Measurements from ENCODE around the gene EEF1G. TPM values are rescaled to one million over a fixed set of nuclear protein-coding genes. Genes with fewer than 3 reads are reported as not detected.

EEF1G gene
- total and polyA plus RNA-seq, 4 donors = 941 to 1,160 (median 1,086) TPM

DNA sequence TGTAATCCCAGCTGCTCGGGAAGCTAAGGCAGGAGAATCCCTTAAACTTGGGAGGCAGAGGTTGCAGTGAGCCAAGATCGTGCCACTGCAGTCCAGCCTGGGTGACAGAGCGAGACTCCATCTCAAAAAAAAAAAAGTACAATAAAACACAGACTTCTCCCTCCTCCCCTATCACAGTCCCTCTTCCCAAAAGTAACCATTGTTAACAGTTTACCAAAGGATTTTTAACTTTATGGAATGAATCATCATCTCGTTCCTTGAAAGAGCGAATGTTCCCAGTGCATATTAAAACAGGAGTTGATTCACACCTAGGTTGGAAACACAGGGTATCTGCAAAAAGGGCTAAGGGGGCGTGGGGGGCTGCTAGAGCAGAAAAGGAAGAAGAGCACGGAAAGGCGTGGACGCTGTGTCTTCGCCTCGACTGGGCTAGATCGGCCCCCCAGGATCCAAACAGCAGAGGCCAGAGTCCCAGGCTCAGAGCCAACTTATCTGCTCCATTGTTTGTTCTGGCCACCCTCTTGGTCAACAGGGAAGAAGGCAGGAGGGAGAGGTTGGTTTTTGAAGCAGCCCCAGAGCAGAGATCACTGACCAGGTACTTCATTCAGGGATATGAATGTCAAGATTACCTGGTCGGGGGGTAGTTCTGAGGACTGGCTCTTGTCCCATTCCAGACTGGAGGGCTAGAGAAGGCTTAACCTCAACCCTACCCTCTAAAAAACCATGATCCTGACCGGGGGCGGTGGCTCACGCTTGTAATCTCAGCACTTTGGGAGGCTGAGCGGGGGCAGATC lies 25.0 kb downstream of the EEF1G start:
- H3K9me3 ChIP-seq (ENCODE audit: control insufficient read depth in 4 of 4, insufficient read depth in 3 of 4, low read length in 3 of 4) = no peaks in the 10 kb centered on the region
- peaks cover 11 to 55% (median 23%) of the 10 kb centered on the region in 5 donors for H3K4me1 ChIP-seq (ENCODE audit: control insufficient read depth in 5 of 5, insufficient read depth in 5 of 5, low read length in 5 of 5)
- 60 to 78% methylated on average over 17 of the region's 17 CpGs for WGBS, 2 donors
- no peaks in the 10 kb centered on the region for H3K36me3 ChIP-seq (ENCODE audit: control insufficient read depth in 4 of 4, insufficient read depth in 4 of 4, low read length in 4 of 4)
- H3K9ac ChIP-seq (ENCODE audit: insufficient read depth in 1 of 2, low read length in 2 of 2) = no peak overlapping the region
- DNase-seq (peak in 1 of 3 donors; percentile 42), ATAC-seq (ENCODE audit: insufficient read depth, low FRiP score) (no peak)
- H3K27ac ChIP-seq (ENCODE audit: low read depth in 1 of 2, low read length in 1 of 2) = peak overlapping the region; percentile 23 to 37
- H3K4me3 ChIP-seq = no peak overlapping the region
- no peaks in the 10 kb centered on the region for H3K27me3 ChIP-seq (ENCODE audit: control insufficient read depth in 3 of 3, insufficient read depth in 3 of 3, low read length in 2 of 3)
- TF ChIP-seq, protein P1, sequence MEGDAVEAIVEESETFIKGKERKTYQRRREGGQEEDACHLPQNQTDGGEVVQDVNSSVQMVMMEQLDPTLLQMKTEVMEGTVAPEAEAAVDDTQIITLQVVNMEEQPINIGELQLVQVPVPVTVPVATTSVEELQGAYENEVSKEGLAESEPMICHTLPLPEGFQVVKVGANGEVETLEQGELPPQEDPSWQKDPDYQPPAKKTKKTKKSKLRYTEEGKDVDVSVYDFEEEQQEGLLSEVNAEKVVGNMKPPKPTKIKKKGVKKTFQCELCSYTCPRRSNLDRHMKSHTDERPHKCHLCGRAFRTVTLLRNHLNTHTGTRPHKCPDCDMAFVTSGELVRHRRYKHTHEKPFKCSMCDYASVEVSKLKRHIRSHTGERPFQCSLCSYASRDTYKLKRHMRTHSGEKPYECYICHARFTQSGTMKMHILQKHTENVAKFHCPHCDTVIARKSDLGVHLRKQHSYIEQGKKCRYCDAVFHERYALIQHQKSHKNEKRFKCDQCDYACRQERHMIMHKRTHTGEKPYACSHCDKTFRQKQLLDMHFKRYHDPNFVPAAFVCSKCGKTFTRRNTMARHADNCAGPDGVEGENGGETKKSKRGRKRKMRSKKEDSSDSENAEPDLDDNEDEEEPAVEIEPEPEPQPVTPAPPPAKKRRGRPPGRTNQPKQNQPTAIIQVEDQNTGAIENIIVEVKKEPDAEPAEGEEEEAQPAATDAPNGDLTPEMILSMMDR (IDR thresholded peaks at IDR 0.05; ENCODE audit: control extremely low read depth, extremely low read depth) = no peak

DNA sequence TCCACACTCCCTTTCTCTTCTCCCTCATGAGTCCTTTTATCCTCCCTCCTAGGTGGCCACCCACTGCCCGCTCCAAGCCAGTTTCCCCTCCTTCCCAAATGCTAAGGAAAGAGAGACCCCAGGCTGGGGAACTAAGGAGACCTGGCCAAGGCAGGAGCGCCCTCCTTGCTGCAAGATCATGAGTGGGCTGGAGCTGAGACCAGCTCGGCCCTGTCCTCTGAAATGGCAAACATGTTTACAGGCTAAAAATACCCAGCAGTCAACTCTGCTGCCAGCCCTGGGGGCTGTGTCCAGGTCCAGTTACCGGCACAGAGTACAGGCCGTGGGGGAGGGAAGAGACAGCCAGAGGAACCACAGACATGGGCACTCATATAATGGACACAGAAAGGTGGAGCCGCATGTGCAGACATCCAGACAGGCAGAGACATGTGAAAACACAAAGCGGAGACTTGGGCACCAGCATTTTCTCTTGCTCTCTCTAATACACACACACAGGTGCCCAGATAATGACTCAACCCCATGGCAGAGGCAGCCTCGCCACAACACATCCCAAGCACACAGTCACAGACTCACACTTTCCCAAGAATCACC lies 25.9 kb downstream of the EEF1G start:
- Histone ChIP-seq H3K27ac (ENCODE audit: low read depth in 1 of 2, low read length in 1 of 2) (peak overlapping the region; percentile 87 to 100), H3K4me3 (no peak overlapping the region), H3K4me1 (ENCODE audit: control insufficient read depth in 5 of 5, insufficient read depth in 5 of 5, low read length in 5 of 5) (peaks cover 11 to 55% (median 23%) of the 10 kb centered on the region in 5 donors), H3K9ac (ENCODE audit: insufficient read depth in 1 of 2, low read length in 2 of 2) (no peak overlapping the region), H3K36me3 (ENCODE audit: control insufficient read depth in 4 of 4, insufficient read depth in 4 of 4, low read length in 4 of 4) (no peaks in the 10 kb centered on the region), H3K9me3 (ENCODE audit: control insufficient read depth in 4 of 4, insufficient read depth in 3 of 4, low read length in 3 of 4) (no peaks in the 10 kb centered on the region), H3K27me3 (ENCODE audit: control insufficient read depth in 3 of 3, insufficient read depth in 3 of 3, low read length in 2 of 3) (no peaks in the 10 kb centered on the region)
- 48 to 71% methylated on average over 8 of the region's 8 CpGs for WGBS, 2 donors
- no peak for ATAC-seq (ENCODE audit: insufficient read depth, low FRiP score)
- peak in 1 of 3 donors; percentile 24 for DNase-seq
- TF ChIP-seq, protein P1 (IDR thresholded peaks at IDR 0.05; ENCODE audit: control extremely low read depth, extremely low read depth) = no peak

DNA sequence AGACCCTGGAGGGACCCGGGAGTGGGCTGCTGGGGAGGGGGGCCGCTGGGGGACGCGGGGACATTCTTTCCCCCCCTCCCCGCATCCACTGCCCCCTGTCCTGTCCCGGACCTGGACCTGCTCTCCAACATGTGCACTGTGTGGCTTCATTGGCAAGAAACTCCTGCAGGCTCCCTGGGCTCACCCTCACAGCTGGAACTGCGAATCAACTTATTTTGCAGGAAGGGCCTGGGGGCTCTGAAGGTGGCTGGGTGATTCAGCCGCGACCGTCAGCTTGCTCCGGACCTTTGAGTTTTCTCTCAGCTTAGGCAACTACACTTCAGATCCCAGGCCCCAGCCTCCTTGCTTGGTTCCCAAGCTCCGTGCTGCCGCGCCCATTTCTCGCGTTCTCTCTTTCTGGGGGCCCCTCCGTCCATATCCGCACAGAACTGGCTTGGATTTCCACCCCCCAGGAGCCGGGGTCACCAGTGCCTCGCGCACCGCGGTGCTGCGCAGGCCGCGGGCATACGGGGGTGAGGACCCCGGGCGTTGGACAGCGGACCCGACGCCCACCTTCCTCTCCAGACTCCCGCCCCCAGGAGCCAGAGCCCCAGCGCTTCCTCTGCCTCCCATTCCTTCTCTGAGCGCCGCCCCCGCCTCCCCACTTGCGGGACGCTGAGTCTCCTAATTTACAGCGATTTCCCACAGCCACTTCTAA lies 26.6 kb downstream of the EEF1G start:
- ATAC-seq (ENCODE audit: insufficient read depth, low FRiP score) = no peak
- TF ChIP-seq, protein P1 (IDR thresholded peaks at IDR 0.05; ENCODE audit: control extremely low read depth, extremely low read depth) = no peak

More for the DNA sequence above, 26.6 kb downstream of the EEF1G start:
- WGBS, 2 donors = 8 to 19% methylated on average over 35 to 40 of the region's 40 CpGs
- peak in 1 of 3 donors; percentile 70 for DNase-seq
- Histone ChIP-seq H3K27me3 (ENCODE audit: control insufficient read depth in 3 of 3, insufficient read depth in 3 of 3, low read length in 2 of 3) (no peaks in the 10 kb centered on the region), H3K4me3 (peak overlapping the region; percentile 15), H3K9me3 (ENCODE audit: control insufficient read depth in 4 of 4, insufficient read depth in 3 of 4, low read length in 3 of 4) (no peaks in the 10 kb centered on the region), H3K9ac (ENCODE audit: insufficient read depth in 1 of 2, low read length in 2 of 2) (peak overlapping the region in 1 of 2 donors; percentile 77), H3K4me1 (ENCODE audit: control insufficient read depth in 5 of 5, insufficient read depth in 5 of 5, low read length in 5 of 5) (peaks cover 9 to 55% (median 29%) of the 10 kb centered on the region in 5 donors), H3K27ac (ENCODE audit: low read depth in 1 of 2, low read length in 1 of 2) (peak overlapping the region; percentile 87 to 100), H3K36me3 (ENCODE audit: control insufficient read depth in 4 of 4, insufficient read depth in 4 of 4, low read length in 4 of 4) (no peaks in the 10 kb centered on the region)
